Mammary epithelial cell (primary cell): ENCODE measurements around the gene SLC10A3.

ENCODE experiments used
- CTCF ChIP-seq, 2 donors: IDR thresholded peaks in 1 of 2; conservative IDR thresholded peaks in 1 of 2; 2 replicates each; pipeline ENCODE4 v1.5.1; 2011 to 2012; ENCODE audit warnings: inconsistent platforms in 2 of 2, low read length in 2 of 2, mild to moderate bottlenecking in 2 of 2, control low read depth in 1 of 2, low read depth in 1 of 2; ENCODE audit not compliant: insufficient read depth in 1 of 2; ENCODE audit errors: extremely low read depth in 1 of 2
- EZH2 ChIP-seq: IDR thresholded peaks from 2 replicates; pipeline ENCODE4 v1.6.1; 2012; ENCODE audit warnings: low read length, inconsistent platforms, borderline replicate concordance

DNA sequence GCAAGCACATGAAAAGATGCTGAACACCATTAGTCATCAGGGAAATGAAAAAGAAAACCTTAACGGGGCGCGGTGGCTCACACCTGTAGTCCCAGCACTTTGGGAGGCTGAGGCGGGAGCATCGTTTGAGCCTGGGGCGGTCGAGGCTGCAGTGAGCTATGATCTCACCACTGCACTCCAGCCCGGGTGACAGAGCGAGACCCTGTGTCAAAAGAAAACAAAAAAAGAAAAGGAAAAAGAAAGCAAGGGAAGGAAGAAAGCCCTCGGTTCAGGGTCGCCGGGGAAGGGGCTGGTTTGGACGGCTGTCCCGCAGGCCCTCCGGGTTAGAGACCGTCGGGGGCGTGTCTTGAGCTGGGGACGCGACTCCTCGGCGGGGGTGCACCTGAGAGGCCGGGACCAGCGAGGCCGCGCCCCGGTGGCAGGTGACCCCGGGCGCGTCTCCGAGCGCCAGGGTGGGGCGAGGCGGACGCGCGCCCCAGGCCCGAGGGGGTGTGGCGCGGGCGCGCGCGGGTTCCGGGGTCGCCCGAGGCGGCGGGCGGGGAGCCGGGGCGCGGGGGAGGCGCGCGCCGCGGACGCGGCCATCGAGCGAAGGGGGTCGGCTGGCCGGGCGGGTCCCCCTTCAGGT lies 32.8 kb downstream of the SLC10A3 start:
- TF ChIP-seq CTCF (conservative IDR thresholded peaks at IDR 0.05 in 1 of 2, IDR thresholded peaks at IDR 0.05 in 1 of 2; ENCODE audit: extremely low read depth in 1 of 2, insufficient read depth in 1 of 2, low read depth in 1 of 2, low read length in 2 of 2): no peak
- TF ChIP-seq EZH2: no peak
